Measurements from ENCODE around the gene SPACA9.

Gene SPACA9

DNA sequence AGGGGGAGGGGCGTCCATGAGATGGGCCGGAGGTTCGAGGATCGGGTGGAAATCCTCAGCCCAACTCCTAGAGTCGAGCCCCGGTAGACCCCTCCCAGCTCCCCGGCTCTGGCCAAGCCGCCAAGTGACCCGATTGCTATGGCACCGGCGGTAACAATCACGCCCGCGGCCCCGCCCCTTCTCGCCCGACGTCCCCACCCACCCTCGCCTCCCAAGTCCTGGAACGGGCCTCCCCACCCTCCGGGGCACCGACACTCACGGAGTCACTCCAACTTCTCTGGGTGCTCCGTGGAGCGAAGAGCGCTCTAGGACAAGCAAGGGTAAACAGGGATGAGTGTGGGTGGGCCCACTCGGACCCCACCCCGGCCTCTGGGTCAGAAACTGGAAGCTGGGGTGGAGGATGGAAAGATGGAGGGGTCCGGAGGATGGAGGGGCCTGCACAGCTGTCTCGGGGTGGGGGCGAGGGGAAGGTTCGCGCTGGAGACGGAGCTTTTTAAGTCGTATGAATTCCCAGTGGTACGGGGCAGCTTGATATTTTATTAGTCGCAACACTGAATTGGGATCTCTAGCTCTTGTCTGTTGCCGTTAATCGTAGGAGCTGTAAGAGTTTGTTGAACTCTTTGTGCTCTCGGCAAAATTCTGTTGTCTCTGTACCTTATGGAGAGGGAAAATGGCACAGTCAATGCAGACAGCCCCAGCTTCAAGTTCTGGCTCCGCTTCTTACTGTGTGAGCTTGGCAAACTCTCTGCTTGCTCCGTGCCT, at the start of gene SPACA9:
SPACA9 (plus strand) TSS at position 204 of the 762 bp plus-strand sequence. CDS start 5,050 bp downstream, outside the sequence.
- DNase-seq (ENCODE audit: low spot score), result peak; percentile 81
- CTCF ChIA-PET, result interaction anchor here (0.7 to 1.2 kb wide), 3 partner anchors 17 to 39 kb away, joined by 3 to 5 read pairs (median 3); no protein-coding TSS in a partner anchor
- POLR2A ChIA-PET (ENCODE audit: low non-redundant PET), result interaction anchor here (0.7 to 0.8 kb wide), 2 partner anchors 24 to 343 kb away, joined by 3 read pairs; no protein-coding TSS in a partner anchor
- TF ChIP-seq CTCF (conservative IDR thresholded peaks at IDR 0.05; ENCODE audit: low read depth), result no peak
- H3K27ac ChIP-seq, result peak within 1 kb of the TSS; percentile 64

GRCh38 chr9:132832171-132832881, 46.4 kb upstream of the SPACA9 start:
- TF ChIP-seq CTCF (conservative IDR thresholded peaks at IDR 0.05; ENCODE audit: low read depth), result no peak
- ChIA-PET CTCF (interaction anchor here (0.5 to 0.7 kb wide), 2 partner anchors 141 to 147 kb away, joined by 3 to 8 read pairs; partner anchors contain the start of gene GFI1B), POLR2A (ENCODE audit: low non-redundant PET) (no interaction called here)
- DNase-seq (ENCODE audit: low spot score), result no peak
- H3K27ac ChIP-seq, result no peak overlapping the region

DNA sequence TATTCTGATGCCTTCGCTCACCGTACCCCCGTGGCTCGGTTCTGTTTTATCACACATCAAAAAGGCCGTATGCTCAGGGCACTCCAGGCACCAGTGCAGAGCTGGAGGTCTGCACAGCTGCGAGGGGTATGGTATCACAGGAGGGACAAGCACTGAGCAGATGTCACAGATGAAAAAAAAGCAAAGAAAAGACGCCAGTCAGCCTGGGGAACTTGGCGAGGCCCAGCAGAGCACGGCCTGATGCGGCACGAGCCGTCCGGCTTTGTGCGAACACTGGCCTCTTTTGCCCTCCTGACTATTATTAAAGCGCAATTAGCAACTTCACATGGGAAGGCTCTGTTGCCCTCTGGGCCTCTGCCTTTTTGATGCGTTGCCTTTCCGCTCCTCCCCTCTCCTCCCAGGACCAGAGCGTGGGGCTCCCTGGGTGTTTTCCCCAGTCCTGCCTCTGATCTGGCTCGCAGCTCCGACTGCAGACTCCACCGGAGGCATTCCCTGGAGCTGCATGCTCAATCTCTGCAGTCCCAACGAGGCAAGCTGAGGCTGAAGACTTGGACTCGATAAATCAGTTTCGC, 45.1 kb upstream of the SPACA9 start:
- TF ChIP-seq CTCF (conservative IDR thresholded peaks at IDR 0.05; ENCODE audit: low read depth), result no peak
- POLR2A ChIA-PET (ENCODE audit: low non-redundant PET), result no interaction called here
- CTCF ChIA-PET, result no interaction called here
- no peak overlapping the region for H3K27ac ChIP-seq
- no peak for DNase-seq (ENCODE audit: low spot score)

- DNase-seq (ENCODE audit: low spot score), result peak; percentile 73
- no peak overlapping the region for H3K27ac ChIP-seq
- ChIA-PET POLR2A (ENCODE audit: low non-redundant PET) (no interaction called here), CTCF (no interaction called here)
- no peak for TF ChIP-seq CTCF (conservative IDR thresholded peaks at IDR 0.05; ENCODE audit: low read depth)
These were observed 44.4 kb upstream of the SPACA9 start for GRCh38 chr9:132834343-132834742.

DNA sequence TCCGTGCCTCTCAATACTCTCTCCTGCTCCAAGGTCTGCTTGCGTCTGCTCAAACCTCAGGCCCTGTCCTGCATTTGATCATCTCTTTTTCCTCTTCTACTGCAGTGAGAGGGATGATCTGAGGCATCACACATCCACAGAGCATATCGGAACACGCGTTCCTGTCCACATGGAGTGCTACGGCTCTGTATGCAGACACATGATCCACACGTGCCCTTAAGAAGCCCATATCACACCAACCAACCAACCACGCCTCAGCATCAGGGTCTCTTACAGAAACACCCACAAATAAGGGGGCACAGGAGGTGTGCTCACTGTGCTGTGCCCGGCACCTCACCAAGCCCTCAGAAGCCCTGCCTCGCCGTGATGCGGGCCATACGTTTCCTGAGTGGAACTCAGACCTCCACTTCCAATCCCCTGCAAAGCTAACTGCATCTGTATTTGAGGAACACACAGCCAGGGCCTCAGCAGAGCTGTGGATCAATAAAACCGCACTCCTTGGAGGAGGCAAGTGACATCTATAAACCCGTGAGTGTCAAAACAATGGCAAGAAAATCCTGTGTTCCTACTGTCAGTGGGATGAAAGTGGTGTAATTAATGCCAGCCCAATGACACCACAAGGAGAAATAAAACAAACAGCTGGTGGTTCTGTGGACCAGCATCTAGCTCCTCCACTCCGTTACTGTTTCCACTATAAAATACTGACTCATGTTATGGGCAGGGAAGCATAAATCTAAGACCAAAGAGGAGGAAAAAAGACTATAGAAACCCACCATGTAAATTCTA, 41.0 kb upstream of the SPACA9 start:
- no peak for DNase-seq (ENCODE audit: low spot score)
- TF ChIP-seq CTCF (conservative IDR thresholded peaks at IDR 0.05; ENCODE audit: low read depth), result no peak
- POLR2A ChIA-PET (ENCODE audit: low non-redundant PET), result no interaction called here
- CTCF ChIA-PET, result no interaction called here
- H3K27ac ChIP-seq, result no peak overlapping the region

GRCh38 chr9:132838291-132838690, 40.4 kb upstream of the SPACA9 start:
- TF ChIP-seq CTCF (conservative IDR thresholded peaks at IDR 0.05; ENCODE audit: low read depth), result no peak
- no peak overlapping the region for H3K27ac ChIP-seq
- no peak for DNase-seq (ENCODE audit: low spot score)
- ChIA-PET POLR2A (ENCODE audit: low non-redundant PET) (no interaction called here), CTCF (no interaction called here)
